ENCODE data around the gene PPP2R5E. TPM values are rescaled to one million over a fixed set of nuclear protein-coding genes. Genes with fewer than 3 reads are reported as not detected.

The PPP2R5E gene
- total and polyA plus RNA-seq, 9 of the 15 experiments (the other 6 are each of a cell fraction or from before 2014, with no cell fraction given): 4.2 to 30.3 (median 11.0) TPM

DNA sequence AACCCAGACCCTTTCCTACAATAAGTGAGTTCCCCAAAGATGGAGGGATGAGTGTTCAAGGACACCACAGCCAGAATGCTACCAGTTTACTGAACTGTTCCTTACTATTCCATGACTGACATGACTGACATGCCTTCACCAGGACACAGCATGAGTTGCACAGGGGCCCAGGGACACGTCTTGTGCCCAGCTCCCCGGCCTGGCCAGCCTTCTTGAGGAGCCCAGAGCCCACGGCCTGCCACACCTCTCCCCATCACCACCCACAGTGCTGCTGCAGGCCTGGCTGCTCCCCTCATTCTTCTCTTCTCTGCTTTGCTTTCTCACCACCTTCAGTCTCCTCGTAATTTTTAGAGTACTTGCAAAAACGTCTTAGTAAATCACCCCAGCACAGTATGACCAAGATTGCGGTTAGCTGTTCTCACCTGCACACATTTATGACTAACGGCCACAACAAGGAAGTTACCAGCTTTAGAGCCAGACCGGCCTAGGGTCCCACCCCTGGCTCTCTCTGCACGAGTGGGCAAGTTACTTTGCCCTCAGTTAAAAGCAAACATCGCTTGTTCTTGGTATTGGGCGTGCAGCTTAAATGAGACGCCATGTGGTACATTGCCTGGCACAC, 18.5 kb downstream of the PPP2R5E start:
- H3K27ac ChIP-seq (ENCODE audit: extremely low read depth, low read depth, low read length): no peak overlapping the region
- H3K9ac ChIP-seq (ENCODE audit: insufficient read depth in 1 of 2, low read depth in 2 of 2, low read length in 2 of 2): no peak overlapping the region
- intact Hi-C loops (cut with micrococcal nuclease): no loop called here
- H3K4me2 ChIP-seq (ENCODE audit: insufficient read depth, low read length): no peak overlapping the region
- BruUV-seq (replicated peaks): no TSS peak
- ChIA-PET CTCF (ENCODE audit: low intra/inter-chr PET ratio) (no interaction called here), POLR2A (no interaction called here)
- H3K27me3 ChIP-seq (ENCODE audit: control insufficient read depth in 2 of 2, insufficient read depth in 2 of 2, low read length in 2 of 2): no peaks in the 10 kb centered on the region
- WGBS (ENCODE audit: insufficient coverage, low coverage, missing lambda C conversion rate): 88% methylated on average over 9 of the region's 12 CpGs
- no peaks in the 10 kb centered on the region for H3K9me3 ChIP-seq (replicated peaks; ENCODE audit: control insufficient read depth, insufficient read depth, low read depth, low read length)
- H3K79me2 ChIP-seq (ENCODE audit: control insufficient read depth, insufficient read depth, low read length): peaks cover 14% of the 10 kb centered on the region
- no peak overlapping the region for H2AFZ ChIP-seq (ENCODE audit: low read depth, low read length)
- peaks cover 0 to 4% of the 10 kb centered on the region in 2 experiments; a peak in 2 of 5 replicates for H3K4me1 ChIP-seq (replicated peaks in 1 of 2; ENCODE audit: control insufficient read depth in 2 of 2, insufficient read depth in 2 of 2, low read length in 2 of 2)
- DNase-seq (ENCODE audit: extremely low read depth in 1 of 4, low spot score in 3 of 4) (no peak), FAIRE-seq (no peak), ATAC-seq (no peak)
- in situ Hi-C loops (cut with MboI): no loop called here
- H4K20me1 ChIP-seq (replicated peaks; ENCODE audit: control insufficient read depth, insufficient read depth, low read length): no peaks in the 10 kb centered on the region
- H3K9me1 ChIP-seq (ENCODE audit: control insufficient read depth, insufficient read depth, low read length): no peaks in the 10 kb centered on the region
- peaks cover 5% of the 10 kb centered on the region; the same call in 2 of the 3 replicates for H3K36me3 ChIP-seq (ENCODE audit: control insufficient read depth, insufficient read depth, low read length)
- no peak overlapping the region for H3K4me3 ChIP-seq
- TF ChIP-seq ZNF143 (CRISPR knock-in tag; IDR thresholded peaks at IDR 0.05): no peak
- TF ChIP-seq ZNF75A (CRISPR knock-in tag; IDR thresholded peaks at IDR 0.05): no peak
- no peak for TF ChIP-seq SP2 (IDR thresholded peaks at IDR 0.05; ENCODE audit: extremely low read depth, low read depth, low read length, poor library complexity, severe bottlenecking)
- no peak for TF ChIP-seq GATAD2B (IDR thresholded peaks at IDR 0.05; ENCODE audit: borderline replicate concordance)
- no peak for TF ChIP-seq ERF (CRISPR knock-in tag; IDR thresholded peaks at IDR 0.05)
- TF ChIP-seq FOSL1 (tag; conservative IDR thresholded peaks at IDR 0.05): no peak
- TF ChIP-seq, protein P1, sequence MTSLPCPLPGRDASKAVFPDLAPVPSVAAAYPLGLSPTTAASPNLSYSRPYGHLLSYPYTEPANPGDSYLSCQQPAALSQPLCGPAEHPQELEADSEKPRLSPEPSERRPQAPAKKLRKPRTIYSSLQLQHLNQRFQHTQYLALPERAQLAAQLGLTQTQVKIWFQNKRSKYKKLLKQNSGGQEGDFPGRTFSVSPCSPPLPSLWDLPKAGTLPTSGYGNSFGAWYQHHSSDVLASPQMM (CRISPR knock-in tag; IDR thresholded peaks at IDR 0.05): no peak
- TF ChIP-seq, protein P2, sequence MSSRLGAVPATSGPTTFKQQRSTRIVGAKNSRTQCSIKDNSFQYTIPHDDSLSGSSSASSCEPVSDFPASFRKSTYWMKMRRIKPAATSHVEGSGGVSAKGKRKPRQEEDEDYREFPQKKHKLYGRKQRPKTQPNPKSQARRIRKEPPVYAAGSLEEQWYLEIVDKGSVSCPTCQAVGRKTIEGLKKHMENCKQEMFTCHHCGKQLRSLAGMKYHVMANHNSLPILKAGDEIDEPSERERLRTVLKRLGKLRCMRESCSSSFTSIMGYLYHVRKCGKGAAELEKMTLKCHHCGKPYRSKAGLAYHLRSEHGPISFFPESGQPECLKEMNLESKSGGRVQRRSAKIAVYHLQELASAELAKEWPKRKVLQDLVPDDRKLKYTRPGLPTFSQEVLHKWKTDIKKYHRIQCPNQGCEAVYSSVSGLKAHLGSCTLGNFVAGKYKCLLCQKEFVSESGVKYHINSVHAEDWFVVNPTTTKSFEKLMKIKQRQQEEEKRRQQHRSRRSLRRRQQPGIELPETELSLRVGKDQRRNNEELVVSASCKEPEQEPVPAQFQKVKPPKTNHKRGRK (tag; IDR thresholded peaks at IDR 0.05): no peak
- no peak for TF ChIP-seq PPARD (CRISPR knock-in tag; IDR thresholded peaks at IDR 0.05)
- TF ChIP-seq ZNF57 (CRISPR knock-in tag; IDR thresholded peaks at IDR 0.05): no peak
- no peak for TF ChIP-seq THRAP3 (IDR thresholded peaks at IDR 0.05; ENCODE audit: borderline replicate concordance)
- TF ChIP-seq ZNF445 (CRISPR knock-in tag; IDR thresholded peaks at IDR 0.05; ENCODE audit: low read depth): no peak
- TF ChIP-seq SETDB1 (IDR thresholded peaks at IDR 0.05; ENCODE audit: low read length): no peak
- no peak for TF ChIP-seq L3MBTL2 (IDR thresholded peaks at IDR 0.05)
- TF ChIP-seq SMAD3 (CRISPR knock-in tag; conservative IDR thresholded peaks at IDR 0.05): no peak
- no peak for TF ChIP-seq ZNF174 (CRISPR knock-in tag; IDR thresholded peaks at IDR 0.05)
- no peak for TF ChIP-seq U2AF1 (optimal IDR thresholded peaks at IDR 0.05; ENCODE audit: low read depth, low read length)
